ENCODE measurements around the gene ITGA11. TPM values are rescaled to one million over a fixed set of nuclear protein-coding genes. Genes with fewer than 3 reads are reported as not detected.

Gene ITGA11
- total and polyA plus RNA-seq, 2 of the 13 experiments (the other 11 are each of a cell fraction or from before 2014, with no cell fraction given), result not detected

DNA sequence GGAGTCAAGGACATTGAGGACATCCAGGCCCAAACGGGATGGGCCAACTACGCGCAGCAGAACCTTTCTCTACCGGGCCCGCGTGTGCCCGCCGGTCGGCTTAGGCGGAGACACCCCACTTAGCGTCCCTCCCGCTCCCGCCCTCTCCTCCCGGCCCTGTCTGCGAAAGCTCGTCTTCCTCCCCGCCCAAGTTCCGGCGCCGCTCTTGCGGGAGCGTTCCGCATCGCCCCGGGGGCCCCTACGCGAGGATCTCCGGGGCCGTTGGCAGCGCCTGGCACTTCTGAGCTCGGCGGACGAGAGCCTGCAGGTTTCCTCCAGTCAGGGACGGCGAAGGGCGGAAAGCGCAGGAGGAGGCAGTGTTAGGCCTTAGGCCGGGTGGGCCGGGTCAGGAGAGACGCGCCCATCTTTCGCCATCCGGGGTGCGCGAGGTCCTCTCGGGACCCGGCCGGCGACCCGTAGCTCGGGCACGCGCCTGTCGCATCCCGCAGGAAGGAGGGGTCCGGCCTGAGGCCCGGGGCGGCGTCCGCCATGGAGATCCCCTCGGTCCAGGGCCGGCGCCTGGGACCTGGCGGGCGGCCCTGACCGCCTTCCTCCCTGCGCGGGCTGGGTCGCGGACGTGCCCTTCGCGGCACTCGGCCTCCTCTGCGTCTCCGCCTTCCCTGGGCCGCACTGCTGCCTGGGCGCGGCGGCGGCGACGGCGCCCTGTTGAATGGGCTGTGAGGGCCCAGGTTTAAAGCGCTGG lies 154.2 kb downstream of the ITGA11 start, which contains the start of gene FEM1B (continued):
- TF ChIP-seq, protein P1, sequence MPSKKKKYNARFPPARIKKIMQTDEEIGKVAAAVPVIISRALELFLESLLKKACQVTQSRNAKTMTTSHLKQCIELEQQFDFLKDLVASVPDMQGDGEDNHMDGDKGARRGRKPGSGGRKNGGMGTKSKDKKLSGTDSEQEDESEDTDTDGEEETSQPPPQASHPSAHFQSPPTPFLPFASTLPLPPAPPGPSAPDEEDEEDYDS (CRISPR knock-in tag; IDR thresholded peaks at IDR 0.05), result peak; percentile 57
- TF ChIP-seq GFI1 (CRISPR knock-in tag; IDR thresholded peaks at IDR 0.05; ENCODE audit: borderline replicate concordance), result no peak
- TF ChIP-seq ZNF761 (CRISPR knock-in tag; conservative IDR thresholded peaks at IDR 0.05), result peak; percentile 92
- TF ChIP-seq, protein P2, sequence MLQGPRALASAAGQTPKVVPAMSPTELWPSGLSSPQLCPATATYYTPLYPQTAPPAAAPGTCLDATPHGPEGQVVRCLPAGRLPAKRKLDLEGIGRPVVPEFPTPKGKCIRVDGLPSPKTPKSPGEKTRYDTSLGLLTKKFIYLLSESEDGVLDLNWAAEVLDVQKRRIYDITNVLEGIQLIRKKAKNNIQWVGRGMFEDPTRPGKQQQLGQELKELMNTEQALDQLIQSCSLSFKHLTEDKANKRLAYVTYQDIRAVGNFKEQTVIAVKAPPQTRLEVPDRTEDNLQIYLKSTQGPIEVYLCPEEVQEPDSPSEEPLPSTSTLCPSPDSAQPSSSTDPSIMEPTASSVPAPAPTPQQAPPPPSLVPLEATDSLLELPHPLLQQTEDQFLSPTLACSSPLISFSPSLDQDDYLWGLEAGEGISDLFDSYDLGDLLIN (CRISPR knock-in tag; IDR thresholded peaks at IDR 0.05; ENCODE audit: borderline replicate concordance), result peak; percentile 81; the same call in 1 of the 2 replicates
- peak; percentile 57; the same call in 1 of the 2 replicates for TF ChIP-seq BCL6 (CRISPR knock-in tag; IDR thresholded peaks at IDR 0.05)
- no peak for TF ChIP-seq SRSF9 (IDR thresholded peaks at IDR 0.05; ENCODE audit: borderline replicate concordance, insufficient read depth, low read depth, low read length, poor library complexity, severe bottlenecking)
- TF ChIP-seq, protein P3, sequence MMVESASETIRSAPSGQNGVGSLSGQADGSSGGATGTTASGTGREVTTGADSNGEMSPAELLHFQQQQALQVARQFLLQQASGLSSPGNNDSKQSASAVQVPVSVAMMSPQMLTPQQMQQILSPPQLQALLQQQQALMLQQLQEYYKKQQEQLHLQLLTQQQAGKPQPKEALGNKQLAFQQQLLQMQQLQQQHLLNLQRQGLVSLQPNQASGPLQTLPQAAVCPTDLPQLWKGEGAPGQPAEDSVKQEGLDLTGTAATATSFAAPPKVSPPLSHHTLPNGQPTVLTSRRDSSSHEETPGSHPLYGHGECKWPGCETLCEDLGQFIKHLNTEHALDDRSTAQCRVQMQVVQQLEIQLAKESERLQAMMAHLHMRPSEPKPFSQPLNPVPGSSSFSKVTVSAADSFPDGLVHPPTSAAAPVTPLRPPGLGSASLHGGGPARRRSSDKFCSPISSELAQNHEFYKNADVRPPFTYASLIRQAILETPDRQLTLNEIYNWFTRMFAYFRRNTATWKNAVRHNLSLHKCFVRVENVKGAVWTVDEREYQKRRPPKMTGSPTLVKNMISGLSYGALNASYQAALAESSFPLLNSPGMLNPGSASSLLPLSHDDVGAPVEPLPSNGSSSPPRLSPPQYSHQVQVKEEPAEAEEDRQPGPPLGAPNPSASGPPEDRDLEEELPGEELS (CRISPR knock-in tag; IDR thresholded peaks at IDR 0.05), result peak; percentile 71; the same call in 1 of the 2 replicates
- TF ChIP-seq ZNF383 (CRISPR knock-in tag; IDR thresholded peaks at IDR 0.05; ENCODE audit: borderline replicate concordance), result no peak
- 0 out of 2 replicates have a peak, but pooled peaks have one; percentile 46 for TF ChIP-seq HES4 (CRISPR knock-in tag; IDR thresholded peaks at IDR 0.05; ENCODE audit: borderline replicate concordance)
- peak; percentile 72; the same call in 1 of the 2 replicates for TF ChIP-seq ZNF235 (CRISPR knock-in tag; IDR thresholded peaks at IDR 0.05; ENCODE audit: borderline replicate concordance)
- peak; percentile 74 for TF ChIP-seq KMT2B (CRISPR knock-in tag; IDR thresholded peaks at IDR 0.05)
- TF ChIP-seq, protein P4, sequence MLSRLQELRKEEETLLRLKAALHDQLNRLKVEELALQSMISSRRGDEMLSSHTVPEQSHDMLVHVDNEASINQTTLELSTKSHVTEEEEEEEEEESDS (CRISPR knock-in tag; IDR thresholded peaks at IDR 0.05; ENCODE audit: borderline replicate concordance), result no peak
- TF ChIP-seq SOX6 (IDR thresholded peaks at IDR 0.05), result no peak
- TF ChIP-seq SOX6 (CRISPR knock-in tag; IDR thresholded peaks at IDR 0.05), result peak; percentile 77
- TF ChIP-seq PHF8 (CRISPR knock-in tag; IDR thresholded peaks at IDR 0.05), result peak; percentile 100
- no peak for TF ChIP-seq SUZ12 (IDR thresholded peaks at IDR 0.05; ENCODE audit: low read depth, low read length)
- TF ChIP-seq SSRP1 (CRISPR knock-in tag; IDR thresholded peaks at IDR 0.05), result no peak
- TF ChIP-seq, protein P5, sequence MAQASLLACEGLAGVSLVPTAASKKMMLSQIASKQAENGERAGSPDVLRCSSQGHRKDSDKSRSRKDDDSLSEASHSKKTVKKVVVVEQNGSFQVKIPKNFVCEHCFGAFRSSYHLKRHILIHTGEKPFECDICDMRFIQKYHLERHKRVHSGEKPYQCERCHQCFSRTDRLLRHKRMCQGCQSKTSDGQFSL (CRISPR knock-in tag; IDR thresholded peaks at IDR 0.05), result 0 out of 2 replicates have a peak, but pooled peaks have one; percentile 70
- no peak; the same call in 1 of the 2 replicates for TF ChIP-seq NFE2 (CRISPR knock-in tag; IDR thresholded peaks at IDR 0.05)
- peak; percentile 60; the same call in 1 of the 2 replicates for TF ChIP-seq RFXAP (CRISPR knock-in tag; IDR thresholded peaks at IDR 0.05; ENCODE audit: borderline replicate concordance)
- TF ChIP-seq CBFB (CRISPR knock-in tag; IDR thresholded peaks at IDR 0.05), result peak; percentile 69; the same call in 1 of the 2 replicates
- no peak for TF ChIP-seq ZNF282 (IDR thresholded peaks at IDR 0.05; ENCODE audit: partially characterized antibody)
- peak; percentile 37 for TF ChIP-seq SP5 (CRISPR knock-in tag; IDR thresholded peaks at IDR 0.05; ENCODE audit: borderline replicate concordance, low read depth)
